Measurements from ENCODE around the gene C17orf107.

The C17orf107 gene

GRCh38 chr17:4860651-4861050, 38.7 kb upstream of the C17orf107 start:
- no peaks in the 10 kb centered on the region for H3K4me1 ChIP-seq (ENCODE audit: insufficient read depth, low read length, severe bottlenecking)
- H3K27me3 ChIP-seq (ENCODE audit: insufficient read depth, low read length), result no peaks in the 10 kb centered on the region
- no peak overlapping the region for H2AFZ ChIP-seq (ENCODE audit: low read length)
- TF ChIP-seq CTCF (IDR thresholded peaks at IDR 0.05; ENCODE audit: low read length) (no peak), EZH2 (IDR thresholded peaks at IDR 0.05; ENCODE audit: borderline replicate concordance, low read length) (no peak)
- 0 out of 2 replicates have a peak, but pooled peaks cover 3% of the 10 kb centered on the region for H3K36me3 ChIP-seq (ENCODE audit: insufficient read depth, low read length)
- no peaks in the 10 kb centered on the region for H3F3A ChIP-seq (ENCODE audit: insufficient read depth, low read length)
- no peaks in the 10 kb centered on the region for H3K9me2 ChIP-seq (ENCODE audit: low read depth, low read length)
- no peaks in the 10 kb centered on the region for H3K9me3 ChIP-seq (ENCODE audit: low read length)
- H3K27ac ChIP-seq (ENCODE audit: low read depth, low read length, poor library complexity, severe bottlenecking), result no peak overlapping the region
- H3K79me2 ChIP-seq (ENCODE audit: insufficient read depth, low read length), result no peaks in the 10 kb centered on the region
- H3K4me2 ChIP-seq (ENCODE audit: low read length), result no peak overlapping the region
- H3K9ac ChIP-seq (ENCODE audit: low read length), result no peak overlapping the region
- H4K20me1 ChIP-seq (ENCODE audit: insufficient read depth, low read length), result no peaks in the 10 kb centered on the region
- H3K4me3 ChIP-seq (ENCODE audit: low read depth, low read length, poor library complexity, severe bottlenecking), result no peak overlapping the region

GRCh38 chr17:4861052-4861451, 38.3 kb upstream of the C17orf107 start:
- Histone ChIP-seq H3K9me2 (ENCODE audit: low read depth, low read length) (no peaks in the 10 kb centered on the region), H3K4me3 (ENCODE audit: low read depth, low read length, poor library complexity, severe bottlenecking) (no peak overlapping the region), H3K9me3 (ENCODE audit: low read length) (no peaks in the 10 kb centered on the region), H4K20me1 (ENCODE audit: insufficient read depth, low read length) (no peaks in the 10 kb centered on the region), H3K9ac (ENCODE audit: low read length) (no peak overlapping the region), H3K4me1 (ENCODE audit: insufficient read depth, low read length, severe bottlenecking) (no peaks in the 10 kb centered on the region), H3K4me2 (ENCODE audit: low read length) (no peak overlapping the region), H3K36me3 (ENCODE audit: insufficient read depth, low read length) (0 out of 2 replicates have a peak, but pooled peaks cover 3% of the 10 kb centered on the region), H3K79me2 (ENCODE audit: insufficient read depth, low read length) (no peaks in the 10 kb centered on the region), H3K27ac (ENCODE audit: low read depth, low read length, poor library complexity, severe bottlenecking) (no peak overlapping the region), H2AFZ (ENCODE audit: low read length) (no peak overlapping the region), H3F3A (ENCODE audit: insufficient read depth, low read length) (no peaks in the 10 kb centered on the region), H3K27me3 (ENCODE audit: insufficient read depth, low read length) (no peaks in the 10 kb centered on the region)
- TF ChIP-seq CTCF (IDR thresholded peaks at IDR 0.05; ENCODE audit: low read length) (no peak), EZH2 (IDR thresholded peaks at IDR 0.05; ENCODE audit: borderline replicate concordance, low read length) (no peak)

GRCh38 chr17:4862720-4863119, 36.6 kb upstream of the C17orf107 start:
- Histone ChIP-seq H3F3A (ENCODE audit: insufficient read depth, low read length) (no peaks in the 10 kb centered on the region), H3K4me1 (ENCODE audit: insufficient read depth, low read length, severe bottlenecking) (no peaks in the 10 kb centered on the region), H3K27ac (ENCODE audit: low read depth, low read length, poor library complexity, severe bottlenecking) (no peak overlapping the region), H3K36me3 (ENCODE audit: insufficient read depth, low read length) (0 out of 2 replicates have a peak, but pooled peaks cover 3% of the 10 kb centered on the region), H4K20me1 (ENCODE audit: insufficient read depth, low read length) (no peaks in the 10 kb centered on the region), H3K27me3 (ENCODE audit: insufficient read depth, low read length) (no peaks in the 10 kb centered on the region), H3K9me2 (ENCODE audit: low read depth, low read length) (no peaks in the 10 kb centered on the region), H3K4me3 (ENCODE audit: low read depth, low read length, poor library complexity, severe bottlenecking) (no peak overlapping the region), H2AFZ (ENCODE audit: low read length) (no peak overlapping the region), H3K9ac (ENCODE audit: low read length) (no peak overlapping the region), H3K9me3 (ENCODE audit: low read length) (no peaks in the 10 kb centered on the region), H3K4me2 (ENCODE audit: low read length) (no peak overlapping the region), H3K79me2 (ENCODE audit: insufficient read depth, low read length) (no peaks in the 10 kb centered on the region)
- TF ChIP-seq CTCF (IDR thresholded peaks at IDR 0.05; ENCODE audit: low read length) (no peak), EZH2 (IDR thresholded peaks at IDR 0.05; ENCODE audit: borderline replicate concordance, low read length) (no peak)
